BE2C (cell line): ENCODE data around the gene ALDH16A1.

ENCODE experiments used
- DNase-seq: peaks from one replicate; pipeline ENCODE4 v3.0.0-alpha.2; 2020
- H3K27me3 ChIP-seq: fragments of 250-450 bp; sonication (Bioruptor Pico); 2 replicates; pipeline ENCODE4 v1.5.1; 2020; ENCODE audit warnings: mild to moderate bottlenecking
- H3K36me3 ChIP-seq: fragments of 250-450 bp; sonication (Bioruptor Pico); 2 replicates; pipeline ENCODE4 v1.5.1; 2020; ENCODE audit warnings: mild to moderate bottlenecking
- H3K4me1 ChIP-seq: fragments of 250-450 bp; sonication (Bioruptor Pico); 2 replicates; pipeline ENCODE4 v1.5.1; 2020
- H3K4me3 ChIP-seq: 2 replicates; pipeline ENCODE4 v1.5.1; 2011; ENCODE audit warnings: low read depth, low read length
- H3K9me3 ChIP-seq: fragments of 250-450 bp; sonication (Bioruptor Pico); 2 replicates; pipeline ENCODE4 v1.5.1; 2020
- CTCF ChIP-seq: IDR thresholded peaks from 2 replicates; pipeline ENCODE4 v1.5.1; 2012; ENCODE audit warnings: mild to moderate bottlenecking, low read depth, low read length

ALDH16A1 gene

GRCh38 chr19:49497047-49497788 lies 44.2 kb downstream of the ALDH16A1 start:
- no peak for TF ChIP-seq CTCF
- peak; percentile 68 for DNase-seq

DNA sequence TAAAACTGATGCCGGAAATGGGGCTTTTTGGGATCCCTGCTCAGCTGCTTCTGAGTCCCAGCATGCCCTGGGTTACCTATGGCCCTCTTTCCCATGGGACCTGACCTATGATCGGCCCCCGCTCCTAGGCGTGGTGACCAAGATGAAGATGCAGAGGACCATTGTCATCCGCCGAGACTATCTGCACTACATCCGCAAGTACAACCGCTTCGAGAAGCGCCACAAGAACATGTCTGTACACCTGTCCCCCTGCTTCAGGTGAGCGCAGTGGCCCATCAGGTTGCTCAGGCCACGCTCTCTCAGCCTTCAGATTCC lies 44.7 kb downstream of the ALDH16A1 start:
- no peak for DNase-seq
- Histone ChIP-seq H3K4me1 (peaks cover 23% of the 10 kb centered on the region), H3K36me3 (peaks cover 44% of the 10 kb centered on the region), H3K9me3 (no peaks in the 10 kb centered on the region), H3K4me3 (peak overlapping the region; percentile 100), H3K27me3 (no peaks in the 10 kb centered on the region; the same call in 1 of the 2 replicates)
- TF ChIP-seq CTCF = no peak

More at GRCh38 chr19:49497047-49497788, 44.2 kb downstream of the ALDH16A1 start:
- peaks cover 50% of the 10 kb centered on the region for H3K36me3 ChIP-seq
- no peaks in the 10 kb centered on the region; the same call in none of the 2 replicates for H3K27me3 ChIP-seq
- peaks cover 23% of the 10 kb centered on the region for H3K4me1 ChIP-seq
- H3K9me3 ChIP-seq = no peaks in the 10 kb centered on the region
- peak overlapping the region; percentile 100 for H3K4me3 ChIP-seq

DNA sequence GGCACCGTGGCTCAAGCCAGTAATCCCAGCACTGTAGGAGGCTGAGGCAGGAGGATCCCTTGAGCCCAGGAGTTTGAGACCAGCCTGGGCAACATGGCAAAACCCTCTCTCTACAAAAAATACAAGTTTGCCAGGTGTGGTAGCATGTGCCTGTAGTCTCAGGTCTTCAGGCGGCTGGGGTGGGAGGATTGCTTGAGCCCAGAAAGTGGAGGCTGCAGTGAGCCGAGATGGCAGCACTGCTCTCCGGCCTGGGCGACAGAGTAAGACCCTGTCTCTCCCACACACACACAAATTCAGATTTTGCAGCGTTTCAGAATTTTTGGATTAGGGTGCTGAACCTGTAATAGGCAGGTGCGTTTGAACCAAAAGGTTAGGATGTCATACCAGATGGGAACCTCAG lies 45.5 kb downstream of the ALDH16A1 start:
- no peaks in the 10 kb centered on the region for H3K9me3 ChIP-seq
- no peak for DNase-seq
- TF ChIP-seq CTCF = no peak
- H3K4me3 ChIP-seq = peak overlapping the region; percentile 100
- H3K27me3 ChIP-seq = no peaks in the 10 kb centered on the region
- peaks cover 23% of the 10 kb centered on the region for H3K4me1 ChIP-seq
- H3K36me3 ChIP-seq = peaks cover 37% of the 10 kb centered on the region

DNA sequence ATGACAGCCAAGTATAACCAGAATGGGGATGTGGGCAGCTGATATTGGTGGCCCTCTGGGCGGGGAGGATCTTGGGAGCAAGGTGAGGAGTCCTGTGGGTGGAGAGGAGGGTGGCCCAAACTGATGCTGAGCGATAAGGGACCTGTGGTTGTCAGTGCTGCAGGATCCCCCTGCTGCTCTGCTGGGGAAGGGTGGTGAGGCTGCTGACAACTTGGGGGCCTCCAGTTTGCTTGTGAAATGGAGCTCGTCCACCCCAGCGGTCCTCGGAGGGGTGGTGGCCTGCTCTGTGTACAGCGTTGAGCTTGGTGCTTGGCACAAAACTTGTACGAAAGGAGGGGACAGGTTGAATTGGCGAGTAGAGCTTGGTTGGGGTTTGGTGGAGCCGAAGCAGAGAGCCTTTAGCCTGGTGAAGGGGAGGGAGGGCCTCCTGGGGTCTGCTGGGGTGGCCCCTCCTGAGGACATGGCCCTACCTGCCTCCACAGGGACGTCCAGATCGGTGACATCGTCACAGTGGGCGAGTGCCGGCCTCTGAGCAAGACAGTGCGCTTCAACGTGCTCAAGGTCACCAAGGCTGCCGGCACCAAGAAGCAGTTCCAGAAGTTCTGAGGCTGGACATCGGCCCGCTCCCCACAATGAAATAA lies 46.1 kb downstream of the ALDH16A1 start:
- Histone ChIP-seq H3K27me3 (no peaks in the 10 kb centered on the region), H3K36me3 (peaks cover 37% of the 10 kb centered on the region), H3K9me3 (no peaks in the 10 kb centered on the region), H3K4me1 (peaks cover 23% of the 10 kb centered on the region), H3K4me3 (peak overlapping the region; percentile 100)
- no peak for DNase-seq
- no peak for TF ChIP-seq CTCF

GRCh38 chr19:49502866-49503581 lies 50.0 kb downstream of the ALDH16A1 start:
- peak; percentile 66 for TF ChIP-seq CTCF
- H3K36me3 ChIP-seq = peaks cover 25% of the 10 kb centered on the region
- peaks cover 19% of the 10 kb centered on the region for H3K4me1 ChIP-seq
- DNase-seq = peak; percentile 70
- no peak overlapping the region for H3K4me3 ChIP-seq
- H3K9me3 ChIP-seq = no peaks in the 10 kb centered on the region
- no peaks in the 10 kb centered on the region for H3K27me3 ChIP-seq
